Hematopoietic multipotent progenitor cell treated with erythropoietin and hydrocortisone succinate and interleukin-3 and kit ligand, for 8 days (in vitro differentiated cells): ENCODE measurements around the gene DYRK1A.
"Not testable (repeated sequence)": the region's sequence is repeated elsewhere in the genome, so short reads cannot be mapped to it uniquely, and the experiment has no call there.

Experiments used
- DNase-seq: peaks from one replicate; pipeline ENCODE4 v3.0.0-alpha.2; 2015

The DYRK1A gene

GRCh38 chr21:37366482-37367316 is at the start of gene DYRK1A:
Gene DYRK1A, plus strand, starts transcription at chr21:37366773. Its CDS starts 53,602 bp downstream, at chr21:37420375.
- peak; percentile 99 for DNase-seq

DNA sequence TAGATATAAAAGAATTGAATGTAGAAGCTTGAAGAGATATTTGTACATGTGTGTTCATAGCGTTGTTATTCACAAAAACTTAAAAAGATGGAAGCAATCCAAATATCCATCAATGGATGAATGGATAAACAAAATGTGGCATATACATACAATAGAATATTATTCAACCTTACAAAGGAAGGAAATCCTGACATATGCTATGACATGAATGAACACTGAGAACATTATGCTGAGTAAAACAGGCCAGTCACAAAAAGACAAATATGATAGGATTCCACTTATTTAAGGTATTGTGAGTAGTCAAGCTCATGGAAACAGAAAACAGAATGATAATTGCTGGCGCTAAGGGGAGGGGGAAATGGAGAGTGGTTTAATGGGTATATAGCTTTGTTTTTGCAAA is 47.0 kb upstream of the DYRK1A start:
- no peak for DNase-seq

DNA sequence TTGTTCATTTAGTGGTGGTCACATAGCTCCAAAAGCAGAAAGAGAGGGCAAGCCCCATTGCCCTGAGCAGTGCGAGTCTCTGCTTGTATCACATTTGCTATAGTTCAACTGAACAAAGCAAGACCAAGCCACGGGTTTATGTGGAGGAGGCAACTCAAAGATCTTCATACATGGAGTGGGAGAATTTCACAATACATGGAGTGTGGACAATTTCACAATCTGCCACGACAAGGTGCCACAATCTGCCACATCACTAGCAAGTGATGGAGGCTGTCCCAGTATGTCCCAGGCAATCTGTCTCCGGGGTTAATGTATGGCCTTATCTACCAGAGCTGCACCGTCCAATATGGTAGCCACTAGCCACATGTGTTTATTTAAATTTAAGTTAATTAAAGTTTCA is 44.5 kb upstream of the DYRK1A start:
- no peak for DNase-seq

DNA sequence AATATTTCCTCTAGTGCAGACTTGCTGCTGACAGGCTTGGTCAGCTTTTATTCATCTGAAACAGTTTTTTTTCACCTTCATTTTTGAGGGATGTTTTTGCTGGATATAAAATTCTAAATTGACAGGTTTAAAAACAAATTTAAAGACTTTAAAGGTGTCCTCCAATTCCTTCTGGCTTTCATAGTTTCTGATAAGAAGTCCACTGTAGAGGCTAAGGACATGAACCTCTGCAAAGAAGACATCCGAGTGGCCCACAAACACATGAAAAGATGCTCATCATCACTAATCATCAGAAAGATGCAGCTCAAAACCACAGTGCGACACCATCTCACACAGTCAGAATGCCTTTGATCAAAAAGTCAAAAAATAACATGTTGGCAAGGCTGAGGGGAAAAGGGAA is 42.0 kb upstream of the DYRK1A start:
- DNase-seq, result no peak

- not testable (repeated sequence) for DNase-seq
Measured at GRCh38 chr21:37328147-37328546, 38.4 kb upstream of the DYRK1A start.

DNA sequence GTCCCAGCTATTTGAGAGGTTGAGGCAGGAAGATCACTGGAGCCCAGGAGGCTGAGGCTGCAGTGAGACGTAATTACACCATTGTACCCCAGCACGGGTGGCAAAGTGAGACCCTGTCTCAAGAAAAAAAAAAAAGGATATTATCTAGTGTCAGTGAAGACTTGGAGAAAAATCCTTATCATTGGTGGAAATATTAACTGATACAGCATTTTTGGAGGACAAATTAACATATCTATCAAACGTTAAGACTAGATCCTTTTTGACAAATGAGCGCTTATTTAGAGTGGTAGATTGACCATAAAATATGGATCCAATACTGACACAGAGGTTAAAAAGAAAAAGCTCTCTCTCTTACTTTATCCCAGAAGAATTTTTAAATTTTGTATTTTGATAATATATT is 35.2 kb upstream of the DYRK1A start:
- DNase-seq, result no peak

- no peak for DNase-seq
Measured at GRCh38 chr21:37335053-37335452, 31.5 kb upstream of the DYRK1A start.

DNA sequence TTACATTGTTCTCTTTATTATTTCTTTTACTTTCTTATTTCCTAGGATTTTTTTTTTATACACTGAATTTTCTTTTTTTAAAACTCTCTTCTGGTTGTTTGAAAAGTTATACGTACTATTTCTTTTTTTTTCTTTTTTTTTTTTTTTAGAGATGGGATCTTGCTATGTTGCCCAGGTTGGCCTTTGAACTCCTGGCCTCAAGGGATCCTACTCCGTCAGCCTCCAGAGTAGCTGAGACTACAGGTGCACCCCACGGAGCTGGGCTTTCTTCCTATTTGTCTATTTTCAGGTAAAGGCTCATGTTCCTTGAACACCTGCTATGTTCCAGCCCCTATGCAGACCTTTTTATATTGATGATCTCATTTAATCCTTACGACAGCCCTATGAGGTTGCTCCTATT is 29.4 kb upstream of the DYRK1A start:
- DNase-seq, result no peak

- DNase-seq, result no peak
Measured at GRCh38 chr21:37337831-37338230, 28.7 kb upstream of the DYRK1A start.

- peak; percentile 21 for DNase-seq
Measured at GRCh38 chr21:37338671-37339551, 27.7 kb upstream of the DYRK1A start.

GRCh38 chr21:37339552-37339939 is 27.0 kb upstream of the DYRK1A start:
- no peak for DNase-seq

DNA sequence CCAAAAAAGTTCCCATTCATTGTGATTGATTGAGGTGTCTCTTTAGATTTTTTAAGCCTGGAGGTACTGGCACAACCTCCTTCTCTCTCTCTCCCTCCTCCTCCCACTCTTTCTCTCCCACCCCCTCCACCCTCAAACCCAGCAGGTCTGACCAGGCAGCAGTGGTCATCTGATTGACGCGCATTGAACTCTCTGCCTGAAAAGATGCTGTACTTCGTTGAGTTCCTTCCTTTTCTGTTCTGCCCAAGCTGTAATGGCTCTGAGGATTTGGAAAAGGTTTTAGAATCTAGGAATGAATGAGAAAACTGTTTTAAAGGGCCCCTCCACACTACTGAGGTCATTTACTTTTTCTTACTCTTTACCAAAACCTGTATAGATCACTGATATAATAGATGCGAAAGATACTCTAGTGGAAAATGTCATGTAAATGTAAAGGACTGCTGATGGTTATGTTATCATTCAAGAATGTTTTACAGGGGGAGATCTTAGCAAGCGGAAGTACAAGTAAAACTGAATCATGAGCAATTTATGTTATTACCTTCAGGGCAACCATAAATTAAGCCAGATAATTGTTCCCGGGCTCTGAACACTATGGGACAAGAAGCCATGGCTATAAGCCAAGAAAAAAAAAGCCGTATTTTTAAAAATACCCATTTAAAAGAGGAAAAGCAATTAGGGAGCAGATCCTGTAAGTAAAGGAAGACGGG is 25.2 kb upstream of the DYRK1A start:
- no peak for DNase-seq

DNA sequence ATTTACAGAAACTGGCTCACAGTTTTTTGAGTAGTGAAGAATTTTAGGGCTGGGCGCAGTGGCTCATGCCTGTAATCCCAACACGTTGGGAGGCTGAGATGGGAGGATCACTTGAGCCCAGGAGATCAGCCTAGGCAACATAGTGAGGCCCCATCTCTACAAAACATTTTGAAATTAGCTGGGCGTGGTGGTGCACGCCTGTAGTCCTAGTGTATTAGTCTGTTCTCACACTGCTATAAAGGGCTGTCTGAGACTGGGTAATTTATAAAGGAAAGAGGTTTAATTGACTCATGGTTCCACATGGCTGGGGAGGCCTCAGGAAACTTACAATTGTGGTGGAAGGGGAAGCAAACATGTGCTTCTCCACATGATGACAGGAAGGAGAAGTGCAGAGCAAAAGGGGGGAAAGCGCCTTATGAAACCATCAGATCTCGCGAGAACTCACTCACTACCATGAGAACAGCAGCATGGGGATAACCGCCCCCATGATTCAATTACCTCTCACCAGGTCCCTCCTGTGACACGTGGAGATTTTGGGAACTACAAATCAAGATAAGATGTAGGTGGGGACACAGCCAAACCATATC is 24.4 kb upstream of the DYRK1A start:
- DNase-seq, result no peak

GRCh38 chr21:37346841-37347430 is 19.6 kb upstream of the DYRK1A start:
- no peak for DNase-seq

- no peak for DNase-seq
Measured at GRCh38 chr21:37348664-37349063, 17.9 kb upstream of the DYRK1A start.

DNA sequence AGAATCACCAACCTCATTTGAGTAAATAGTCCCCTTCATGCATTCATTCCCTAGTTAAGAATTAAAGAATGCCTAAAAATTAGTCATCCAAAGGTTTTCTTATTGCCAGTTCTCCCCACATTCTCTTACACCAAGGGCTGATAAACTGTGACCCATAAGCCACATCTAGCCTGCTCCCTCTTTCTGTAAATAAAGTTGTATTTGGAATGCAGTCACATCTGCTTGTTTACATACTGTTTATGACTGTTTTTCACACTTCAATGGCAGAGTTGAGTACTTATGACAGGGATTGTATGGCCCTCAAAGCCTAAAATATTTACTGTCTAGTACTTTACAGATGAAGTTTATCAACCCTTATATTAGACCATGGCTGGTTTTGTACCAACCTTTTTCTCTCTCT is 16.1 kb upstream of the DYRK1A start:
- no peak for DNase-seq

DNA sequence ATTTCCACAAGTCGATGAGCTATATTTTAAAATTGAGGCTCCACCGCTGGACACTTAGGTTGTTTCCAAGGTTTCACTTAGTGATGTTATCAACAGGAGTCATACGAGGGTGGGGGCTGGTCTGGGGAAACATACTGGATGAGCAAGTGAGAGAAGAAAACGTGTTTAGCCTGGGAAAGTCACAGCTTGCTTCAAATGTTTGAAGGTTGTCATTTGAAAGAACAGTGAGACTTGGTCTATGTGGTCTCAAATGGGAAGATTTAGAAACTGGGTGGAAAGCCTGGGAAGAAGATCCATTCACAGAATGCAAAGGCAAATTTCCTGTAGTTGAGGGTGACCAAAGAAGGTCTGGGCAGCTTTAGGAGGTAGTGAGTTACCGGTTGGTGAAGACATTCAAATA is 9.9 kb upstream of the DYRK1A start:
- no peak for DNase-seq

GRCh38 chr21:37357691-37358090 is 8.9 kb upstream of the DYRK1A start:
- no peak for DNase-seq

- peak; percentile 49 for DNase-seq
Measured at GRCh38 chr21:37358397-37358796, 8.2 kb upstream of the DYRK1A start.

DNA sequence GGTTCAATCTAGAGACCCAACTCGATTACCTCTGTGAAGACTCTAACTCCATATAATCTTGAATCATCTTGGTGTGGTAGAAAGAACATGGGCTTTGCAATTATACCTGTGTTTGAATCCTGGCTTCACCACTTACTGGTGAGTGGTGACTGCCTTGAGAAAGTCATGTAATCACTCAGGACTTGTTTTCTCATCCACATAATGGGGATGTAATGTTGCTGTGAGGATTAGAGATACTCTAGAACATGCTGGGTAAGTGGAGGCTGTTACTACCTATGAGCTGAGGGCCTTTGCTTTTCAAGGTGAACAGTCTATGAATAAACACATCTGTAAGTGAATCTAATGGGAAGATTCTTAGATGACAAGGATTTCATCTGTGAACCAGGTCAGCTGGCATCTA is 2.6 kb upstream of the DYRK1A start:
- DNase-seq, result no peak

DNA sequence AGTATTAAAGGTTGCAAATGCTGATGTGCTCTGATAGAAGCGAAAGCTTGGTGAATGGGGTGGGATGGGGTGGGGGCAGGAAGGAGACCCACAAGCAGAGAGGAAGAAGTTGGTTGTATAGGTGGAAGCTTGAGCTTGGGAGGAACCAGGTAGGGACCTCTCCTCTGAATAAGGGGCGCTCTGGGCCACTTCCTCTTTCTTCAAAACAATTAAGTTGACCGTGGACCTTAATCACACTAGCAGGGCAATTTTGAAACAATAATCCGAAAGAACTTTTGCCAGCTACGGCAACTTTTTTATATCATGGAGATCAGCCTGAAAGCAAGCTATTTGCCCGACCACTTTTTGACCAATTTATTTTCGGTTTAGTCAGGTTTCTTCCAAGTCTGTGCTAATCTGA is 1.9 kb upstream of the DYRK1A start:
- DNase-seq, result peak; percentile 49
